Measurements from ENCODE around the gene INO80C.
A peak's percentile ranks its signal among the peaks of the same experiment; 100 is the strongest.

INO80C gene

GRCh38 chr18:35479911-35480586, 17.7 kb downstream of the INO80C start:
- Histone ChIP-seq H2BK12ac (ENCODE audit: low read length) (no peak overlapping the region), H3K9me3 (ENCODE audit: insufficient read depth, low read depth, low read length) (no peaks in the 10 kb centered on the region), H3K4ac (ENCODE audit: low read depth, low read length) (no peak overlapping the region), H2BK5ac (ENCODE audit: low read depth, low read length, poor library complexity) (no peak overlapping the region), H3K23ac (ENCODE audit: low read length) (no peak overlapping the region), H2BK120ac (ENCODE audit: insufficient read depth, low read length, poor library complexity) (no peak overlapping the region), H3K79me2 (ENCODE audit: control insufficient read depth, insufficient read depth, low read length, poor library complexity) (no peaks in the 10 kb centered on the region), H3K4me3 (ENCODE audit: low read depth, low read length) (no peak overlapping the region), H3K14ac (ENCODE audit: low read length) (no peak overlapping the region), H3K4me1 (ENCODE audit: control insufficient read depth in 1 of 2, insufficient read depth in 2 of 2, low read length in 2 of 2) (no peaks in the 10 kb centered on the region), H3K36me3 (ENCODE audit: control insufficient read depth in 1 of 2, insufficient read depth in 2 of 2, low read length in 2 of 2) (no peaks in the 10 kb centered on the region), H4K12ac (ENCODE audit: low read depth, low read length) (no peak overlapping the region), H3K27ac (ENCODE audit: low read depth, low read length) (no peak overlapping the region), H4K8ac (ENCODE audit: low read depth, low read length) (no peak overlapping the region), H3K27me3 (ENCODE audit: insufficient read depth, low read length) (no peaks in the 10 kb centered on the region), H3K4me2 (ENCODE audit: low read length) (no peak overlapping the region), H4K91ac (ENCODE audit: low read depth, low read length) (no peak overlapping the region), H2AK5ac (ENCODE audit: low read length) (no peak overlapping the region), H3K9ac (ENCODE audit: low read length) (no peak overlapping the region), H2AFZ (ENCODE audit: insufficient read depth, low read length, poor library complexity) (no peak overlapping the region), H3K18ac (ENCODE audit: low read length) (no peak overlapping the region), H3K79me1 (ENCODE audit: low read length) (no peaks in the 10 kb centered on the region)
- no peak for DNase-seq
- no CpG with 5 or more reads among the region's 1 CpG for WGBS (ENCODE audit: extremely low coverage, insufficient coverage, insufficient read length)

- WGBS (ENCODE audit: extremely low coverage, insufficient coverage, insufficient read length), result no CpG with 5 or more reads among the region's 8 CpGs
- H2BK12ac ChIP-seq (ENCODE audit: low read length), result no peak overlapping the region
- H4K8ac ChIP-seq (ENCODE audit: low read depth, low read length), result no peak overlapping the region
- H3K36me3 ChIP-seq (ENCODE audit: control insufficient read depth in 1 of 2, insufficient read depth in 2 of 2, low read length in 2 of 2), result no peaks in the 10 kb centered on the region
- no peak overlapping the region for H3K4ac ChIP-seq (ENCODE audit: low read depth, low read length)
- no peak overlapping the region for H3K27ac ChIP-seq (ENCODE audit: low read depth, low read length)
- no peaks in the 10 kb centered on the region for H3K79me2 ChIP-seq (ENCODE audit: control insufficient read depth, insufficient read depth, low read length, poor library complexity)
- H4K12ac ChIP-seq (ENCODE audit: low read depth, low read length), result no peak overlapping the region
- no peak overlapping the region for H2AK5ac ChIP-seq (ENCODE audit: low read length)
- no peaks in the 10 kb centered on the region for H3K9me3 ChIP-seq (ENCODE audit: insufficient read depth, low read depth, low read length)
- H3K9ac ChIP-seq (ENCODE audit: low read length), result no peak overlapping the region
- H3K23ac ChIP-seq (ENCODE audit: low read length), result no peak overlapping the region
- no peaks in the 10 kb centered on the region for H3K4me1 ChIP-seq (ENCODE audit: control insufficient read depth in 1 of 2, insufficient read depth in 2 of 2, low read length in 2 of 2)
- H3K14ac ChIP-seq (ENCODE audit: low read length), result no peak overlapping the region
- H3K4me2 ChIP-seq (ENCODE audit: low read length), result no peak overlapping the region
- peak; percentile 70 to 87 for DNase-seq
- H4K91ac ChIP-seq (ENCODE audit: low read depth, low read length), result no peak overlapping the region
- H3K18ac ChIP-seq (ENCODE audit: low read length), result no peak overlapping the region
- H2BK5ac ChIP-seq (ENCODE audit: low read depth, low read length, poor library complexity), result no peak overlapping the region
- H2AFZ ChIP-seq (ENCODE audit: insufficient read depth, low read length, poor library complexity), result no peak overlapping the region
- no peak overlapping the region for H2BK120ac ChIP-seq (ENCODE audit: insufficient read depth, low read length, poor library complexity)
- no peaks in the 10 kb centered on the region for H3K27me3 ChIP-seq (ENCODE audit: insufficient read depth, low read length)
- H3K4me3 ChIP-seq (ENCODE audit: low read depth, low read length), result no peak overlapping the region
- no peaks in the 10 kb centered on the region for H3K79me1 ChIP-seq (ENCODE audit: low read length)
Measured at GRCh38 chr18:35478520-35479435, 19.0 kb downstream of the INO80C start.

GRCh38 chr18:35477974-35478373, 19.8 kb downstream of the INO80C start:
- Histone ChIP-seq H3K9me3 (ENCODE audit: insufficient read depth, low read depth, low read length) (no peaks in the 10 kb centered on the region), H3K79me1 (ENCODE audit: low read length) (no peaks in the 10 kb centered on the region), H3K4me2 (ENCODE audit: low read length) (no peak overlapping the region), H3K4me3 (ENCODE audit: low read depth, low read length) (no peak overlapping the region), H2BK120ac (ENCODE audit: insufficient read depth, low read length, poor library complexity) (no peak overlapping the region), H3K23ac (ENCODE audit: low read length) (no peak overlapping the region), H2BK12ac (ENCODE audit: low read length) (no peak overlapping the region), H4K91ac (ENCODE audit: low read depth, low read length) (no peak overlapping the region), H3K36me3 (ENCODE audit: control insufficient read depth in 1 of 2, insufficient read depth in 2 of 2, low read length in 2 of 2) (no peaks in the 10 kb centered on the region), H3K27ac (ENCODE audit: low read depth, low read length) (no peak overlapping the region), H3K9ac (ENCODE audit: low read length) (no peak overlapping the region), H3K4ac (ENCODE audit: low read depth, low read length) (no peak overlapping the region), H3K79me2 (ENCODE audit: control insufficient read depth, insufficient read depth, low read length, poor library complexity) (no peaks in the 10 kb centered on the region), H4K12ac (ENCODE audit: low read depth, low read length) (no peak overlapping the region), H2BK5ac (ENCODE audit: low read depth, low read length, poor library complexity) (no peak overlapping the region), H2AFZ (ENCODE audit: insufficient read depth, low read length, poor library complexity) (no peak overlapping the region), H4K8ac (ENCODE audit: low read depth, low read length) (no peak overlapping the region), H3K14ac (ENCODE audit: low read length) (no peak overlapping the region), H3K18ac (ENCODE audit: low read length) (no peak overlapping the region), H2AK5ac (ENCODE audit: low read length) (no peak overlapping the region), H3K4me1 (ENCODE audit: control insufficient read depth in 1 of 2, insufficient read depth in 2 of 2, low read length in 2 of 2) (no peaks in the 10 kb centered on the region), H3K27me3 (ENCODE audit: insufficient read depth, low read length) (no peaks in the 10 kb centered on the region)
- no peak for DNase-seq

GRCh38 chr18:35477497-35477896, 20.3 kb downstream of the INO80C start:
- no peak overlapping the region for H3K4me2 ChIP-seq (ENCODE audit: low read length)
- no CpG with 5 or more reads among the region's 1 CpG for WGBS (ENCODE audit: extremely low coverage, insufficient coverage, insufficient read length)
- no peak overlapping the region for H3K14ac ChIP-seq (ENCODE audit: low read length)
- H3K4me3 ChIP-seq (ENCODE audit: low read depth, low read length), result no peak overlapping the region
- no peak overlapping the region for H2AK5ac ChIP-seq (ENCODE audit: low read length)
- H2BK12ac ChIP-seq (ENCODE audit: low read length), result no peak overlapping the region
- no peaks in the 10 kb centered on the region for H3K4me1 ChIP-seq (ENCODE audit: control insufficient read depth in 1 of 2, insufficient read depth in 2 of 2, low read length in 2 of 2)
- H2BK5ac ChIP-seq (ENCODE audit: low read depth, low read length, poor library complexity), result no peak overlapping the region
- no peak overlapping the region for H3K18ac ChIP-seq (ENCODE audit: low read length)
- DNase-seq, result no peak
- H3K9me3 ChIP-seq (ENCODE audit: insufficient read depth, low read depth, low read length), result no peaks in the 10 kb centered on the region
- no peak overlapping the region for H4K12ac ChIP-seq (ENCODE audit: low read depth, low read length)
- H3K4ac ChIP-seq (ENCODE audit: low read depth, low read length), result no peak overlapping the region
- no peak overlapping the region for H3K27ac ChIP-seq (ENCODE audit: low read depth, low read length)
- H4K91ac ChIP-seq (ENCODE audit: low read depth, low read length), result no peak overlapping the region
- H3K36me3 ChIP-seq (ENCODE audit: control insufficient read depth in 1 of 2, insufficient read depth in 2 of 2, low read length in 2 of 2), result no peaks in the 10 kb centered on the region
- no peak overlapping the region for H2AFZ ChIP-seq (ENCODE audit: insufficient read depth, low read length, poor library complexity)
- no peaks in the 10 kb centered on the region for H3K79me1 ChIP-seq (ENCODE audit: low read length)
- no peaks in the 10 kb centered on the region for H3K27me3 ChIP-seq (ENCODE audit: insufficient read depth, low read length)
- no peaks in the 10 kb centered on the region for H3K79me2 ChIP-seq (ENCODE audit: control insufficient read depth, insufficient read depth, low read length, poor library complexity)
- H4K8ac ChIP-seq (ENCODE audit: low read depth, low read length), result no peak overlapping the region
- no peak overlapping the region for H3K9ac ChIP-seq (ENCODE audit: low read length)
- no peak overlapping the region for H3K23ac ChIP-seq (ENCODE audit: low read length)
- no peak overlapping the region for H2BK120ac ChIP-seq (ENCODE audit: insufficient read depth, low read length, poor library complexity)

Measured in trophoblast cell (in vitro differentiated cells and primary cell).